Measurements from ENCODE around the gene ANKS3. TPM values are rescaled to one million over a fixed set of nuclear protein-coding genes. Genes with fewer than 3 reads are reported as not detected.

Gene ANKS3
- total and polyA plus RNA-seq, 2 of the 8 experiments (the other 6 are each of a cell fraction or from before 2014, with no cell fraction given) = 15.5 to 23.9 TPM

- POLR2A ChIA-PET (ENCODE audit: partially characterized antibody) = interaction anchor here (1.0 to 2.6 kb wide), 3 partner anchors 23 to 112 kb away, joined by 3 to 10 read pairs (median 5); no protein-coding TSS in a partner anchor
- no peak overlapping the region for H2BK20ac ChIP-seq (ENCODE audit: low read length)
- no peaks in the 10 kb centered on the region for H3K27me3 ChIP-seq (replicated peaks in 1 of 4; ENCODE audit: control insufficient read depth in 3 of 4, extremely low read depth in 1 of 4, insufficient read depth in 3 of 4, low read length in 3 of 4)
- H4K5ac ChIP-seq (ENCODE audit: insufficient read length, low read depth, low read length) = no peak overlapping the region
- no peak overlapping the region for H3K23ac ChIP-seq (ENCODE audit: insufficient read length)
- no peak overlapping the region for H4K91ac ChIP-seq (replicated peaks; ENCODE audit: insufficient read length, low read length)
- H3K56ac ChIP-seq (replicated peaks; ENCODE audit: insufficient read length, low read depth, low read length) = no peak overlapping the region
- FAIRE-seq (no peak), DNase-seq (ENCODE audit: low read depth in 1 of 2, low spot score in 2 of 2) (no peak)
- H3K4me2 ChIP-seq (ENCODE audit: insufficient read depth in 1 of 2, low read depth in 2 of 2, low read length in 2 of 2) = no peak overlapping the region
- no peak overlapping the region for H2AFZ ChIP-seq (ENCODE audit: low read length)
- H4K8ac ChIP-seq (ENCODE audit: extremely low read depth, insufficient read depth, low read length) = no peak overlapping the region
- CTCF ChIA-PET (ENCODE audit: partially characterized antibody) = interaction anchor here (0.6 to 2.6 kb wide), 7 partner anchors 9 to 173 kb away, joined by 3 to 17 read pairs (median 3); no protein-coding TSS in a partner anchor
- peaks cover 0 to 14% of the 10 kb centered on the region in 2 experiments for H4K20me1 ChIP-seq (replicated peaks in 1 of 2; ENCODE audit: control insufficient read depth in 1 of 2, insufficient read depth in 2 of 2, low read length in 2 of 2)
- peaks cover 0 to 7% (median 5%) of the 10 kb centered on the region in 4 experiments; a peak in 4 of 7 replicates for H3K4me1 ChIP-seq (replicated peaks in 1 of 4; ENCODE audit: control insufficient read depth in 3 of 4, insufficient read depth in 4 of 4, low read length in 3 of 4)
- peaks cover 0 to 2% of the 10 kb centered on the region in 2 experiments; a peak in 1 of 4 replicates for H3K79me2 ChIP-seq (ENCODE audit: control insufficient read depth in 1 of 2, insufficient read depth in 2 of 2, low read length in 2 of 2)
- no peak overlapping the region for H3K9ac ChIP-seq (replicated peaks in 1 of 4; ENCODE audit: extremely low read depth in 1 of 4, low read depth in 3 of 4, low read length in 3 of 4)
- no peak overlapping the region for H2BK12ac ChIP-seq (ENCODE audit: low read depth, low read length)
- no peak overlapping the region for H2AK5ac ChIP-seq (ENCODE audit: low read depth, low read length)
- H3K4ac ChIP-seq (replicated peaks; ENCODE audit: insufficient read length, low read depth, low read length) = no peak overlapping the region
- H2BK5ac ChIP-seq (ENCODE audit: low read depth, low read length) = no peak overlapping the region
- H3K23me2 ChIP-seq (ENCODE audit: low read depth, low read length) = peaks cover 8% of the 10 kb centered on the region; the same call in 1 of the 2 replicates
- no peak overlapping the region for H3K14ac ChIP-seq (ENCODE audit: insufficient read length)
- no peak overlapping the region for H3K4me3 ChIP-seq (ENCODE audit: extremely low read depth in 1 of 4, insufficient read depth in 2 of 4, low read depth in 3 of 4, low read length in 4 of 4)
- H3K79me1 ChIP-seq (ENCODE audit: low read depth, low read length) = no peaks in the 10 kb centered on the region
- peaks cover 3 to 12% (median 7%) of the 10 kb centered on the region in 4 experiments; a peak in 7 of 8 replicates for H3K36me3 ChIP-seq (ENCODE audit: control insufficient read depth in 2 of 4, insufficient read depth in 4 of 4, low read length in 3 of 4)
- TF ChIP-seq JUND (IDR thresholded peaks at IDR 0.05; ENCODE audit: low read length) (no peak), USF2 (IDR thresholded peaks at IDR 0.05; ENCODE audit: low read length) (no peak)
- 89% methylated on average over 19 of the region's 19 CpGs; no CpG with 5 or more reads in 1 of the 2 experiments for WGBS, 2 experiments (ENCODE audit: extremely low coverage in 1 of 2, insufficient coverage in 1 of 2, insufficient read length in 1 of 2, insufficient replicate concordance in 2 of 2, low coverage in 1 of 2, low lambda C conversion rate in 2 of 2, missing lambda C conversion rate in 1 of 2)
- H2BK15ac ChIP-seq (ENCODE audit: low read length) = no peak overlapping the region
- H3K27ac ChIP-seq (ENCODE audit: low read depth, low read length) = no peak overlapping the region
- H3K18ac ChIP-seq (ENCODE audit: extremely low read depth, low read length) = no peak overlapping the region
- H2BK120ac ChIP-seq (replicated peaks; ENCODE audit: low read depth, low read length) = no peak overlapping the region
- no peaks in the 10 kb centered on the region for H3K9me3 ChIP-seq (ENCODE audit: insufficient read depth in 2 of 2, low read depth in 1 of 2, low read length in 1 of 2)
Measured at GRCh38 chr16:4690946-4691665, 43.0 kb downstream of the ANKS3 start.

Data from H1 (cell line).